Measurements from ENCODE around the gene ELMO1. TPM values are rescaled to one million over a fixed set of nuclear protein-coding genes. Genes with fewer than 3 reads are reported as not detected.

The ELMO1 gene
- total and polyA plus RNA-seq, 9 donors: 8.9 to 48.9 (median 28.0) TPM

GRCh38 chr7:37032258-37032601 lies 416.4 kb downstream of the ELMO1 start:
- TF ChIP-seq CTCF (IDR thresholded peaks at IDR 0.05): no peak
- no peak for TF ChIP-seq POLR2A (IDR thresholded peaks at IDR 0.05)
- no peak for TF ChIP-seq EP300 (IDR thresholded peaks at IDR 0.05)
- H3K9me3 ChIP-seq: no peaks in the 10 kb centered on the region
- H3K4me1 ChIP-seq (ENCODE audit: insufficient read depth): peaks cover 3% of the 10 kb centered on the region
- no peak overlapping the region for H3K4me3 ChIP-seq
- 86 to 91% (median 90%) methylated on average over 4 of the region's 4 CpGs for WGBS, 3 donors
- H3K36me3 ChIP-seq: no peaks in the 10 kb centered on the region
- no peaks in the 10 kb centered on the region for H3K27me3 ChIP-seq
- peak in 1 of 5 donors; percentile 16 for DNase-seq
- H3K27ac ChIP-seq: peak overlapping the region in 1 of 2 donors; percentile 32
- intact Hi-C loops (cut with DNase I): no loop called here

DNA sequence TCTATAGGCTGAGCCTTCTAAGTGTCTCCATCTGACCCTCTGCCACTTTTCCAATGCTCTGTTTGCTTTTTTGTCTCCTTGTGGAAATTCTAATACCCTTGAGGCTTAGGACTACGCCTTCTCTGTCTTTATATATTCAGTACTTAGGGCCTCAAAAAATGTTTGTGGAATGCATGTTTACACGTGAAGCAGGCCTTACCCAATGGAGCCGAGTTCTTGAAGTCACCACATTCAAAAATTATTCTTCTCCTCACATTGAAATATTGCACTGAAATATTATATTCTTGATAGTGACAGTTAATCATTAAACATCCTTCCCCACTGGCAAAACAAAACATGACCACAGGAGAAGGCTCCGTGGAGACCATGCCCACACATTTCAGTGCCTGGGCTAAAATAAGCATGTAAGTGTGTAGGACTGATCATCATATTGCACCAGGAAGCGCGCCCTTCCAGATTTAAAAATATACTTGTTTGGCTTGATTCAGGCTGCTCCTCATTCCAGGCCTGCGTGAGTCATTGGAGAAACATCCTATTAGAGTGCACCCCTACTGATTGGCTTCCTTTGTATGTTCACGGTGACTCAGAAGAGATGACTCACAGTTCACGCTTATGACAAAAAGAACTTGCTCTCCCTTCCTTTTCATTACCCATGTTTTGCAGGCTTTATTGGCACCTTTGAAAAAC lies 416.9 kb downstream of the ELMO1 start:
- Histone ChIP-seq H3K27ac (peak overlapping the region in 1 of 2 donors; percentile 32), H3K4me3 (no peak overlapping the region), H3K27me3 (no peaks in the 10 kb centered on the region), H3K9me3 (no peaks in the 10 kb centered on the region), H3K36me3 (no peaks in the 10 kb centered on the region), H3K4me1 (ENCODE audit: insufficient read depth) (peaks cover 3% of the 10 kb centered on the region)
- intact Hi-C loops (cut with DNase I): no loop called here
- WGBS, 3 donors: 9 to 12% (median 10%) methylated on average over 9 of the region's 9 CpGs
- peak; percentile 56 to 84 (median 62) for DNase-seq
- TF ChIP-seq CTCF (IDR thresholded peaks at IDR 0.05): no peak
- TF ChIP-seq POLR2A (IDR thresholded peaks at IDR 0.05): no peak
- TF ChIP-seq EP300 (IDR thresholded peaks at IDR 0.05): no peak

- TF ChIP-seq POLR2A (IDR thresholded peaks at IDR 0.05): no peak
- TF ChIP-seq CTCF (IDR thresholded peaks at IDR 0.05): no peak
- no peak for TF ChIP-seq EP300 (IDR thresholded peaks at IDR 0.05)
- H3K4me1 ChIP-seq (ENCODE audit: insufficient read depth): peaks cover 3% of the 10 kb centered on the region
- DNase-seq: no peak
- no peak overlapping the region for H3K27ac ChIP-seq
- WGBS, 3 donors: 83 to 90% (median 86%) methylated on average over 5 of the region's 5 CpGs
- no peak overlapping the region for H3K4me3 ChIP-seq
- H3K36me3 ChIP-seq: no peaks in the 10 kb centered on the region
- intact Hi-C loops (cut with DNase I): no loop called here
- H3K9me3 ChIP-seq: no peaks in the 10 kb centered on the region
- no peaks in the 10 kb centered on the region for H3K27me3 ChIP-seq
Measured at GRCh38 chr7:37028909-37029440, 419.7 kb downstream of the ELMO1 start.

GRCh38 chr7:37027557-37028341 lies 420.9 kb downstream of the ELMO1 start:
- H3K36me3 ChIP-seq: no peaks in the 10 kb centered on the region
- intact Hi-C loops (cut with DNase I): no loop called here
- no peak overlapping the region for H3K27ac ChIP-seq
- no peak for TF ChIP-seq CTCF (IDR thresholded peaks at IDR 0.05)
- TF ChIP-seq POLR2A (IDR thresholded peaks at IDR 0.05): no peak
- TF ChIP-seq EP300 (IDR thresholded peaks at IDR 0.05): no peak
- no peak for DNase-seq
- no peaks in the 10 kb centered on the region for H3K27me3 ChIP-seq
- H3K9me3 ChIP-seq: no peaks in the 10 kb centered on the region
- 88 to 90% (median 88%) methylated on average over 6 of the region's 6 CpGs for WGBS, 3 donors
- peaks cover 3% of the 10 kb centered on the region for H3K4me1 ChIP-seq (ENCODE audit: insufficient read depth)
- H3K4me3 ChIP-seq: no peak overlapping the region

Measured in ovary (tissue), 9 donors.